Retinal pigment epithelial cell (primary cell): ENCODE data around the gene ALK.

ENCODE experiments used
- DNase-seq: peaks from one replicate; pipeline ENCODE4 v3.0.0-alpha.2; 2010; ENCODE audit warnings: low read depth
- H3K4me3 ChIP-seq: 2 replicates; pipeline ENCODE4 v1.5.1; 2011; ENCODE audit warnings: mild to moderate bottlenecking, low read length, control low read depth, moderate library complexity
- TF ChIP-seq, protein P1 (sequence below): conservative IDR thresholded peaks from 2 replicates; pipeline ENCODE4 v1.5.1; 2011; ENCODE audit warnings: low read depth, low read length, control low read depth, inconsistent platforms

Gene ALK

DNA sequence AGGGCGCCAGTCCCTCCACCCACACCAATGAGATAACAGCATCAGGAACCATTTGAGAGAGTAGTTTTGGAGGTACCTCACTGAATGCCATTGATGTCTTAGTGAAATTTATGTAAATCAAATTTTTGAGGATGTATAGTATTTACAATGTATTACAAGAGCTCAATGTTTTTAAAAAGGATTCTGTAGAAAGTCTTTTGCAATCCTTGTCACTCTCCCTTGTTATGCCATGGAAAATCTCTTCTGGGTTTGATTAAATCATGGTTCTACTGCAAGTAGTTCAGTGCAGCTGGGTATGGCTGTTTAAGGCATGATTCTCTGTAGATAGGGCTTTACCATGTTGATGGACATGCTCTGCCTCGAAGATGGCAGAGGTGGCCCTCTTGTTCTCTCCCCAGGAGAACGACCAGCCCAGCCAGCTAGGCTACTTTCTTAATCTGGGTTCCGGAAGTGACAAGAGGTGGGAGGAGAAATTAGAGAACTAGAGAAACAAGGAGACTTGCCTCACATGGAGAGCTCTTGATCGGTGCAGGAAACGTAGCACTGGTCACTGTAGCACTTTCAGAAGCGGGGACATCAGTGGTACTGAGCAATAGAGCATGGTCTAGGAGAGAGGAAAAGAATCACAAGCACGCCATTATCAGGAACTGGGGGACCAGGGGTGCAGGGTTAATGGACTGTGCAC is 603.4 kb downstream of the ALK start:
- TF ChIP-seq, protein P1, sequence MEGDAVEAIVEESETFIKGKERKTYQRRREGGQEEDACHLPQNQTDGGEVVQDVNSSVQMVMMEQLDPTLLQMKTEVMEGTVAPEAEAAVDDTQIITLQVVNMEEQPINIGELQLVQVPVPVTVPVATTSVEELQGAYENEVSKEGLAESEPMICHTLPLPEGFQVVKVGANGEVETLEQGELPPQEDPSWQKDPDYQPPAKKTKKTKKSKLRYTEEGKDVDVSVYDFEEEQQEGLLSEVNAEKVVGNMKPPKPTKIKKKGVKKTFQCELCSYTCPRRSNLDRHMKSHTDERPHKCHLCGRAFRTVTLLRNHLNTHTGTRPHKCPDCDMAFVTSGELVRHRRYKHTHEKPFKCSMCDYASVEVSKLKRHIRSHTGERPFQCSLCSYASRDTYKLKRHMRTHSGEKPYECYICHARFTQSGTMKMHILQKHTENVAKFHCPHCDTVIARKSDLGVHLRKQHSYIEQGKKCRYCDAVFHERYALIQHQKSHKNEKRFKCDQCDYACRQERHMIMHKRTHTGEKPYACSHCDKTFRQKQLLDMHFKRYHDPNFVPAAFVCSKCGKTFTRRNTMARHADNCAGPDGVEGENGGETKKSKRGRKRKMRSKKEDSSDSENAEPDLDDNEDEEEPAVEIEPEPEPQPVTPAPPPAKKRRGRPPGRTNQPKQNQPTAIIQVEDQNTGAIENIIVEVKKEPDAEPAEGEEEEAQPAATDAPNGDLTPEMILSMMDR = no peak
- no peak for DNase-seq
- H3K4me3 ChIP-seq = no peak overlapping the region

DNA sequence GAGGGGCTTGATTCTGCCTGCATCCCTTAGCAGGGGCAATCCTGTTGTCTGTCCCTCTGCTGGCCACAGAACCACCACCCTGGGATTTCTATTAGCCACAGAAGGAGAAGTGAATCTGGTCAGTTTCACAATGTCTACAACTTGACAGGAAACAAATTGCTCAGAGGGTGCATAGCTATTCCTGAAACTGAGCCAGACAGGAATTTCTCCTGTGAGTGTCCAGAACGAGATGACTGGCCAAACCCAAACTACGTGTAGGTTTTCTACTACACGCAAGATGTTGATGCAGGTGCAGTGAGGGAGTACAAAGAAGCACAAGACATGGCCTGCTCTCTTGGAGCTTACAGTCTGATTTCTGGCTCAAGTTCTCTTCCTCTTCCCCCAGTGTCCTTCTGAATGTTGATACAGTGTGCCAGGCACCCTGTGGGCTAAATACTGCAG is 604.3 kb downstream of the ALK start:
- TF ChIP-seq, protein P1 = peak; percentile 2
- no peak for DNase-seq
- H3K4me3 ChIP-seq = no peak overlapping the region

- H3K4me3 ChIP-seq = no peak overlapping the region
- no peak for DNase-seq
- TF ChIP-seq, protein P1 = no peak
These were observed 606.4 kb downstream of the ALK start for GRCh38 chr2:29314816-29315571.

- TF ChIP-seq, protein P1 = no peak
- no peak overlapping the region for H3K4me3 ChIP-seq
- no peak for DNase-seq
These were observed 609.9 kb downstream of the ALK start for GRCh38 chr2:29311458-29311857.

- no peak overlapping the region for H3K4me3 ChIP-seq
- TF ChIP-seq, protein P1 = no peak
- DNase-seq = no peak
These were observed 610.6 kb downstream of the ALK start for GRCh38 chr2:29310650-29311348.

- DNase-seq = no peak
- no peak overlapping the region for H3K4me3 ChIP-seq
- TF ChIP-seq, protein P1 = peak; percentile 82
These were observed 612.0 kb downstream of the ALK start for GRCh38 chr2:29309090-29310029.
